HFF-Myc (cell line): ENCODE measurements around the gene SNX9.
"Not testable (repeated sequence)": the region's sequence is repeated elsewhere in the genome, so short reads cannot be mapped to it uniquely, and the experiment has no call there.

Source experiments
- DNase-seq: peaks from one replicate; pipeline ENCODE4 v3.0.0-alpha.2; 2011; ENCODE audit warnings: low read depth; ENCODE audit errors: extremely low read depth
- H3K4me3 ChIP-seq: replicated peaks from 2 replicates; pipeline ENCODE4 v1.5.1; 2011; ENCODE audit warnings: low read depth, mild to moderate bottlenecking, control low read depth, low read length
- TF ChIP-seq, protein P1 (sequence below): IDR thresholded peaks from 2 replicates; pipeline ENCODE4 v1.5.1; 2012; ENCODE audit warnings: mild to moderate bottlenecking, low read depth, low read length, control low read depth; ENCODE audit errors: missing control alignments

Gene SNX9

DNA sequence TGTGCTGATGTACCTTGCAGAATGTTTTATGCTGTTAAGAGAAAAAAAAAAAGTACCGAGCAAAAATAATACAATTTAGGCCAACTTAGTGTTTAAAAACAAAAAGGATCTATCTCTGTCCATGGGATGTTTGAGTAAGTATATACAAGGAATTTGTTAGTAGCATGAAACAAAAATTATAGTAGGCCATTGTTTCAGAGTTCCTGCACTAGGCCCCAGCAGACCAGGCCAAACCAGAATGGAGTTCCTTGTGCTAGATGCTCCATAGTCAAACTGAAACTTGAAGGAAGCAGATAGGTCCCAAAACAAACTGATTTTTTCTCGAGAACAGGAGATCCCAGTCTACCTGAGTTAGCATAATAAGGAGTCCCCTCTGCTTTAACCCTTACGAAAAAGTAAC, 72.5 kb downstream of the SNX9 start:
- no peak overlapping the region for H3K4me3 ChIP-seq
- TF ChIP-seq, protein P1, sequence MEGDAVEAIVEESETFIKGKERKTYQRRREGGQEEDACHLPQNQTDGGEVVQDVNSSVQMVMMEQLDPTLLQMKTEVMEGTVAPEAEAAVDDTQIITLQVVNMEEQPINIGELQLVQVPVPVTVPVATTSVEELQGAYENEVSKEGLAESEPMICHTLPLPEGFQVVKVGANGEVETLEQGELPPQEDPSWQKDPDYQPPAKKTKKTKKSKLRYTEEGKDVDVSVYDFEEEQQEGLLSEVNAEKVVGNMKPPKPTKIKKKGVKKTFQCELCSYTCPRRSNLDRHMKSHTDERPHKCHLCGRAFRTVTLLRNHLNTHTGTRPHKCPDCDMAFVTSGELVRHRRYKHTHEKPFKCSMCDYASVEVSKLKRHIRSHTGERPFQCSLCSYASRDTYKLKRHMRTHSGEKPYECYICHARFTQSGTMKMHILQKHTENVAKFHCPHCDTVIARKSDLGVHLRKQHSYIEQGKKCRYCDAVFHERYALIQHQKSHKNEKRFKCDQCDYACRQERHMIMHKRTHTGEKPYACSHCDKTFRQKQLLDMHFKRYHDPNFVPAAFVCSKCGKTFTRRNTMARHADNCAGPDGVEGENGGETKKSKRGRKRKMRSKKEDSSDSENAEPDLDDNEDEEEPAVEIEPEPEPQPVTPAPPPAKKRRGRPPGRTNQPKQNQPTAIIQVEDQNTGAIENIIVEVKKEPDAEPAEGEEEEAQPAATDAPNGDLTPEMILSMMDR = no peak
- DNase-seq = no peak

DNA sequence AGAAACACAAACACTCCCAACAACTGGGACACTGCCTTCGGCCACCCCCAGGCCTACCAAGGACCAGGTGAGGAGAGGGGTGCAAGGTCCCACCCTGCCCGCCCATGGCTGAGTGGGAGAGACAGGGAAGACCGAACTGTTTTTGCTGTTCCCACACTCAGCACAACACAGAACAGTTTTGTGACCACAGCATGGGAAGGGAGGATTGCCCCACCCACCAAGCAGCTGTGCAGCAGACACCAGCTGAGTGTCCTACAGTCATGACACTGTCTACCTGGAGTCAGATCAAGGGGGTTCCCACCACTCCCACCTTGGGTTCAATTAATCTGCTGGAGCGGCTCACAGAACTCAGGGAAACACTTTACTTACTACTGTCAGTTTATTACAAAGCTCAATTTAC, 73.9 kb downstream of the SNX9 start:
- no peak overlapping the region for H3K4me3 ChIP-seq

DNA sequence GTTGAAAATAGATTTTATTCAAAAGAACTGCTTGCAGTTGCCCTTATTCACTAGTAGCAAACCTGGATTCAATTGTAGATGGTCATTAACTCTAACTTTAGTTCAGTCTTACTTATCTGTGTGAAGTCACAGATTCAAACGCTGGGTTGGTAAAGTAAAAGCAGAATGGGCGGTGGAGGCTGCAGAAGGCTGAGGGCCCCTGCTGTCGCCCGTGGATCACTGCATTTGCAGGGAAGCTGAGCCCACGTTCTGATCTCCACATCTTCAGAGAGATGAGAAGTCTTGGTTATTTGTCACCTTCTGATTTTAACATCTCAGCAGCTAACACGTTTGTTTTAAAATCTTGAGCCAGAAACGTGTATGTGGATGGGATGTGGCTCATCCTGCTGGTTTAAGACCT, 75.1 kb downstream of the SNX9 start:
- TF ChIP-seq, protein P1 = no peak
- H3K4me3 ChIP-seq = no peak overlapping the region
- no peak for DNase-seq

More for the DNA sequence above, 73.9 kb downstream of the SNX9 start:
- no peak for DNase-seq
- TF ChIP-seq, protein P1 = no peak

DNA sequence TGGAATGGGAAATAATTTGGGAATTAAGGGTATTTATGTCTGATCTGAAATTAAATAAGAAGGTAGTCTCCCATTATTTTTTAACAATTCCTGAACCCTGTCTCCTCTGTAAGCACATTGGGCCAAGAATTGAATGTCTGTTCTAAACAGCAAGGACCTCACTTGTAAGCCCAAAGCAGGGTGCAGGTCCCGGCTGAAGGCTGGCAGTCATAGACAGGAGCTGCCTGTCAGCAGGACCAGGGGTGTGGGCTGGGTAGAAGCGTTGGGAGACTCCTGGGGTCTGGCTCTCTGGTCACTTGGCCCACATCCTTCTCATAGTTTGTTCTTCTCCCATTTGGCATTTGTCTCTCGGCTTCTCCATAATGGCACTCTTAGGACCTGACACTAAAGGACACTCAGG, 75.6 kb downstream of the SNX9 start:
- TF ChIP-seq, protein P1 = no peak
- H3K4me3 ChIP-seq = no peak overlapping the region
- no peak for DNase-seq

DNA sequence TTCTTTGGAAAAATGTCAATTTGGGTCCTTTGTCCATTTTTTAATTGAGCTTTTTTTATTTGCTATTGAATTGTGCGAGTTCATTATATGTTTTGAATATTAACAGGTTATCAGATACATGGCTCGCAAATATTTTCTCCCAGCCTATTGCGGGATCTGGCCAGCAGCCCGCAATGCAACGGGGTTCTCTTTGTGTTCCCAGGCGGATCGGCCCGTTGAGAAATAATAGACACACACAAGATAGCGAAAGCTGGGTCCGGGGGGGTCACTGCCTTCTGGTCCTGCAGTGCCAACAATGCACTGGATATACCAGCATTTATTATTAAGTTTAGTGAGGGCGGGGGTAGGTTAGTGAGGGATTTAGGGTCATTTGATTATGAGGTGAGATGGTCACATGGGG, 77.2 kb downstream of the SNX9 start:
- not testable (repeated sequence) for DNase-seq, H3K4me3 ChIP-seq

DNA sequence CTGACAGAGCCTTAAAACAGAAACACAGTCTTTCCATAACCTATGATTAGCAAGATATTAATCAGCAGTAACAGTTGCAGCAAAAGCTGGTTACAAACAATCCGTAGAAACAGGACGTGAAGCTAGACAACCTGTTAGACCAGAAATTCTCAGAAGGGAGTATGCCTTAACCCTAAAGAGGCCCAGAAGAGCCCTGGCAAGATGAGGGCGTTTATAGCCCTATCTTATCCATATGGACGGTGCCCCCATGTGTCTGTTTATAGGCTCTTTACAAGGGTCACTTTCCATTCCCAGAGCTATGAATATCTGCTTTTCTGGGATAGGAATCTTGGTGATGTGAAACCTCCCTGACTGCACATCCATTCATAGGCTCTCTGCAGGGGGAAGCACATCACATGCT, 77.7 kb downstream of the SNX9 start:
- DNase-seq, H3K4me3 ChIP-seq: not testable (repeated sequence)

DNA sequence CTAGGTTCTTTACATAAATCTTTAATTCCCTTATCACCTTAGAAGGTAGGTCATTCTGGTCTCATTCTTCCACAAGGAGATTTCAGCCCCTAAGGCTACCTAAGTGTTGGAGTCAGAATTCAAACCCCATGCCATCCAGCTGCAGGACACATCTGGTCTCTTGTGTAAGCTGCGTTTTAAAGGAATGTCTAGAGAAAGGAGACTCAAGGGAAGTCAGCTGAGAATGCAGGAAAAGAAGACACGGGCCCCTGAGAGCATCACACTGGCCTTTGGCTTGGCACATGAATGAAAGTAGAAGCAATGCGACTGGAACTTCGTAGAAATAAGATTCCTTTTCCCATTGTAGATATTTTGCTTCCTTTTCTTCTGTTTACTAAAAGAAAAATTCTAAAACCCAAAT, 82.0 kb downstream of the SNX9 start:
- TF ChIP-seq, protein P1 = no peak
- DNase-seq = no peak
- H3K4me3 ChIP-seq = no peak overlapping the region

DNA sequence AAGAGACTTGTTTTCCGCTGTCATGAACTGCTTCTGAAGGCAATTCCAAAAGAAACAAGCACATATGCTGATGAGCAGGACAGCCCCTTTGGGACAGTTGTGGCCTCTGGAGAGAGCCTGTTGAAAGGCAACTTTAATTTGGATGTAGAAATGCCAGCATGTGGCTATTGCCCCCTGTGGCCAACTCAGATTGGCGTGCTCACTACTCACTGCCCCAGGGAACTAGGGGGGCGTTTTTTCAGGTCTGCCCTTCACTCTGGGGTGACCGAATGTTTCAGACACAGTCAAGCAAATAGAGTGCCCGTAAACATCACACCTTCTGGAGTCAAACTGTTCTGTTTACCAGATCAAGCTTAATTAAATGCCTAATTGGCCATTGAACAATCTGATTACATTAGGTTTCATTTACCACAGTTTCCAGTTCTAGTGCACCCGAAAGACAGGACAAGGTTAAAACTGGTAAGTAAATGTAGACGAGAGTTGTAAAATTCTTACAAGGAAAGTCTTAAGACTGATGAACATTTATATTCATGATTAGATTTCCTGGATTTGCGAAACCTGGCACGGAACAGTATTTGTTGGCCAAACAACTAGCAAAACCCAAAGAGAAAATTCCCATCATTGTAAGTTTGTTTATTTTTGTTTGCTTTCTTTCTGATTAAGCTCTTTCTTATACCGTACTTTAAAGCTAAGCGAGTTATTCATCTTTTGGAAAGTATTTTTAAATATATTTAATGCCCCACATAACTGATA, 82.7 kb downstream of the SNX9 start:
- TF ChIP-seq, protein P1 = no peak
- no peak for DNase-seq
- H3K4me3 ChIP-seq = no peak overlapping the region
